HG03521 (cell line): ENCODE measurements around the gene CENPT.
"Not testable (repeated sequence)": the region's sequence is repeated elsewhere in the genome, so short reads cannot be mapped to it uniquely, and the experiment has no call there.

ENCODE experiments used
- ATAC-seq: cut with Tn5 transposase; IDR thresholded peaks from one replicate; pipeline ENCODE4 v1.9.1; 2021; ENCODE audit warnings: mild to moderate bottlenecking, moderate library complexity; ENCODE audit not compliant: unreplicated experiment

The CENPT gene

DNA sequence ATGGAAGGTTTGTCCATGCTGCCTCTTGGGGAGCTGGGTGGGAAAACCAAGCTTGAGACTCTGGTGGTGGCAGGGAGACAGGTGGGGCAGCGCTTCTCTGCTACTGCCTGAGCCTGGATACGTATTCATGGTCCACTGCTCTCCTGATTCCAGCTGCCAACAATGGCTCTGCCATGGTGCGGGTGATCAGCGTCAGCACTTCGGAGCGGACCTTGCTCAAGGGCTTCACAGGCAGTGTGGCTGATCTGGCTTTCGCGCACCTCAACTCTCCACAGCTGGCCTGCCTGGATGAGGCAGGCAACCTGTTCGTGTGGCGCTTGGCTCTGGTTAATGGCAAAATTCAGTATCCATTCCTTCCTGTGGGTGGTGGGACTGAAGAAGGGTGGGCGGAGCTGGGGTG lies 29.6 kb upstream of the CENPT start:
- ATAC-seq = no peak

DNA sequence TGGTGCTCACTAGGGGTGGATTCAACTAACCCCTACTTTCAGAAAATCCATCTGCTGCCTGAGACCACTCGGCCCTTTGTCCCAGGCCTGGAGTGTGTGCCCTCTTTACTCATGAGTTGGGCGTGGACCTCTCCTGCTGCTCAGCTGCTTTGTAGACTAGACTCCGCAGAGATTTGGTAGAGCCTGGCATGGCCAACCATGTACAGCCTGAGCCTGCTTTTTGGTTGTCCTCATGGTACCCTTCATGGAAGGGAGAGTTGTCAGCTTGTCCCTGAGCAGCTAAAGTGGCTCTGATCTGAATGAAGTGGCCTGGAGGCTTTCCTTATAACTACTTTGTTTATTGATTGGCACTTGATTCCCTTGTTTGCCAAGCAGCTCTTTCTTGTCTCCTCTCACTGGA lies 26.9 kb upstream of the CENPT start:
- ATAC-seq = no peak

GRCh38 chr16:67873435-67874370 lies 26.2 kb upstream of the CENPT start:
- peak; percentile 19 for ATAC-seq

- peak; percentile 77 for ATAC-seq
Observed at GRCh38 chr16:67872631-67873434, 25.3 kb upstream of the CENPT start, which contains the start of gene EDC4. EDC4 (plus strand) TSS chr16:67873052; CDS start chr16:67873262, 210 bp downstream.

DNA sequence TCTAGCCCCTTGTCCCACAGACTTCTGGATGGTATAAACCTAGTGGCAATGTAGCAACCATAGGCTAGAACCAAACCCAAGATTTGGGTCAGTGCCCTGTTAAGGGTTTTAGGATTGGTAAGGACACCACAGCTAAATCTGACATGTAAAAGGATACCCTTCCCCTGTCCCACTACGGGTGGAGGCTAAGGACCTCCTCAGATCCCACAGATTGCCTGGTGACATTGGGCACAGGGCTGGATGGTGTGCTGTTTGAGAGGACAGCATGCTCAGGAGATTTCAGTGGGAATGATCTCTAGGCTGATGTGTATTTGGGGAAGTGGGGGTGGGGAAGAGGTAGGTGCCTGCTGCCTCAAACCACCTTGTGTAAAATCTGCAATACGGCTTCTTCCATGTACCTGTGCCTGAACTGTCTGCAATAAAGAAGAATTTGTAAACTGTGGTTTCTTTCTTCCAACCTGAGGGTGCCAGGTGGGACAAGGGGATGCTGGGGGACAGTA lies 24.7 kb upstream of the CENPT start:
- ATAC-seq = no peak

DNA sequence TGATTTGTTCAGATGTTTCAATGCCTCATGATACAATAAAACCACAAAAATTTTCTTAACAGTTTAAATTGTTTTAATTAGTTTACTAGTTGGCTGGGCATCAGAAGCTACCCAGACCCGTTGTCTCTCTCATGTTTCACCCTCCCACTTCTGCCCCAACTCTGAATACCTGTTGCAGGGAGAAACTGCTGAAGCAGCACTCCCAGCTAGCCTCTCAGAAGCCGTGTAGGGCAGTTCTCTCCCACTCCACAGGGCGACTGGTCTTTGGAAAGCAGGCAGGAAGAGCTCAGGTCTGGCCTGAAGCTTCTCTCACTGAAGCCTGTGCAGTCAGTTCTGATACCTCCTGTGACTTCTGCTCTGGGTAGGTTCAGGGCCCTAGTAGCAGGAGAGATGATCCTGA lies 23.8 kb upstream of the CENPT start:
- ATAC-seq = no peak

GRCh38 chr16:67869653-67870052 lies 22.2 kb upstream of the CENPT start:
- ATAC-seq = no peak

GRCh38 chr16:67868290-67868689 lies 20.8 kb upstream of the CENPT start:
- no peak for ATAC-seq

DNA sequence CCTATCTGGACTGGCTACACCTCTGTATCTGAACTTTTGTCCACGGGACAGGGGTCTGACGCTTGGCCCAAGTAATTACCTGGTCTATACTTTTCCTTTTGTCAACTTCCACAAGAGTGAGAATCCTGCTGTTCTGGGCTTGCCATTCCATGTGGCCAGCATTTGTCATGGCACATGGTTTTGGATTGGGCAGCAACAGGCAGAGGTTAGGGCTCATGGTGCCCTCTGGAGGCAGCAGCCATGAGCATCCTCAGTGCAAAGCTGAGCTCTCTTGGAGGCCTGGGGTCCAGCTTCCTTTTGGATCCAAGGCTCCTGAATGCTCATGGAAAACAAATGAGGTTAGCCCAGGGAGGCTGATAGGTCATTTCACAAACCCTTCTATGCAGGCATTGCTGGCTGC lies 17.8 kb upstream of the CENPT start:
- ATAC-seq = no peak

- no peak for ATAC-seq
Observed at GRCh38 chr16:67864594-67864993, 17.1 kb upstream of the CENPT start.

DNA sequence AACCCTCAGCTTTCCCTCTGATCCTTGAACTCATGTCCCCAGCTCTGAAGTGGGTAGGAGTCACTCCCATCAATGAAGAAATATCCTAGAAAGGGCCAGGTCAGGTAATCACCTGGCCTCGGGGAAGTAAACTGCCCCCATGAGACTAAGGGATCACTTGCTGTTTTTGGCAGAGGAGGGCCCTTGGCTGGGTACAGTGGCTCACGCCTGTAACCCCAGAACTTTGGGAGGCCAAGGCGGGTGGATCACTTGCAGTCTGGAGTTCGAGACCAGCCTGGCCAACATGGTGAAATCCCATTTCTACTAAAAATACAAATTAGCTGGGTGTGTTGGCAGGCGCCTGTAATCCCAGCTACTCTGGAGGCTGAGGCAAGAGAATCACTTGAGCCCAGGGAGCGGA lies 16.6 kb upstream of the CENPT start:
- not testable (repeated sequence) for ATAC-seq

GRCh38 chr16:67862623-67863583 lies 15.4 kb upstream of the CENPT start:
- ATAC-seq = no peak

- no peak for ATAC-seq
Observed at GRCh38 chr16:67861877-67862276, 14.4 kb upstream of the CENPT start.

DNA sequence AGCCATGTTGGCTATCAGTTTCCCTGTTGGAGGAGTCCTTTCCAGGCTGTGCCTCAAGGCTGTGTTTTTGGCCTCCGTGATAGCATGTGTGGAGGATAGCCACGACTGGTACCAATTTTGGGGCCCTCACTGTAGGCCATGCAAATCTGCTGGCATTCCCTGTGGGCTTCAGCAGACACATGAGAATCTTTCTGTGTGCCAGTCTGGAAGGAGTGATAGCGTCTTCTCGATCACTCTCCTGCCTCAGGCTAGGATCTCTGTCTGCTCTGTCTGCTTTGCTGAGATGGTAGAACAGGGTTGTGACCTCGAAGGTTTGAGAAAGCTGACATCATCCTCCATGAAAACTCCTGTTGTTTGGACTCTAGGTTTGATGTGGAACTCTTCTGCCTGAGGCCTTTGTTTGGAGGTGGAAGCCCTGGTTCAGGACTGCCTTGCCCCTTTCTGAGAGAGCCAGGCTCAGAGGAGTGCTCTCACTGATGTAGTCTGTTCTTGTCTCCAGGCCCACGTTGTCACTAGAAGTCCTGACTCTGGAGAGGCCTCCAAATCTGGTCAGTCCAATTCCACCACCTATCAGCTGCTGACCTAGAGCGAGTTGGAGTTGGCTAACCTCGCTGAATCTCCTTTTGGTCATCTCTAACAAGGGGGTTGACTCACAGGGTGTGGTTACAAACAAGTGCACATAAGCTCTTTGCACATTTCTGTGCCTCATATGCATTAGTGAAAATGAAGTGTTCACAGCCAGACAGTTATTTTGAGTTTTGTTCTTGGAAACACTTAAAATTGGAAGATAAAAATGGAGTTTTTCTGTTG lies 13.3 kb upstream of the CENPT start:
- no peak for ATAC-seq

DNA sequence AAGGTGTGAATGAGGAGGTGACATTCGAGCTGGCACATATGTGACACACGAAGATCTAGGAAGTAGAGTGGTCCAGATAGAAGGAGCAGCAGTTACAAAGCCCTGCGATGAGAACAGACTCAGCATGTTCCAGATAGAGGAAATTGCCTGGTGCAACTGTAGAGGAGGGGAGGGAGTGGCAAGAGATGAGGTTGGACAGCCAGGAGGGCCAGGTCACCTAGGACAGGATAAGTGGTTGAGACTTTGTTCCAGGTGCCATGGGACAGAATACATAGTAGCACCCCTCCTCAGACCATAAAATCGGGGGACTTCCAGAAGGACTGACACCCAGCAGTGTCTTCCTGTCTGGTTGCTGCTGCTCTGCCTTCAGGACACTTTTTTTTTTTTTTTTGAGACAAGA lies 11.0 kb upstream of the CENPT start:
- no peak for ATAC-seq

DNA sequence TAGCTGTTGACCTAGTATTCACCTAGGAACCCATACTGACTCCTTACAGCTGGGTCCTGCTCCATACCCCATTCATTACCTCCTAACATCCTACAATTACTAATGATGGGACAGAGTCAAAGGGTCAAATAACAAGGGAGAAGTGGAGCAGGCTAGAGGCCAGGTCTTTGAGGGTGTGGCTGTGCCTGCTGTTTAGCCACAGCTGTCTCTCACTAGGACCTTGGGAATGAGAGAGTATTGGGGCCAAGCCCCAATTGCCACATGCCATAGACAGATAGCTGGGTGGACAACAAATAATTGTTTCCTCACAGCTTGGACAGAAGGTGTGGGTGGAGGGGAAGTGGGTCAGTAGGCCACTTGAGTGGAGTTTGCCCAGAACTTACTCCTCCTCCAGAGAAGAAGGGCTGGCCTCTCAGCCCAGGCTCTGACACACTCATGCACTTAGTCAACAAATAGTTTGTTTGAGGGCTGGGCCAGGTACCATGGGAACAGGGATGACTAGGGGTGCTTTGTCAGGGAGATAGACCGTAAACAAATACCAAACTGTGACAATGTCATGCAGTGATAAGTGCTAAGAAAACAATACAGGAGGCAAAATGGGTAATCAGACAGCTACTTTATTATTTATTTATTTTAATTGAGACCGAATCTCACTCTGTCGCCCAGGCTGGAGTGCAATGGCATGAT lies 10.2 kb upstream of the CENPT start:
- no peak for ATAC-seq

- ATAC-seq = no peak
Observed at GRCh38 chr16:67856927-67857546, 9.5 kb upstream of the CENPT start.

GRCh38 chr16:67855789-67856188 lies 8.3 kb upstream of the CENPT start:
- ATAC-seq = no peak

DNA sequence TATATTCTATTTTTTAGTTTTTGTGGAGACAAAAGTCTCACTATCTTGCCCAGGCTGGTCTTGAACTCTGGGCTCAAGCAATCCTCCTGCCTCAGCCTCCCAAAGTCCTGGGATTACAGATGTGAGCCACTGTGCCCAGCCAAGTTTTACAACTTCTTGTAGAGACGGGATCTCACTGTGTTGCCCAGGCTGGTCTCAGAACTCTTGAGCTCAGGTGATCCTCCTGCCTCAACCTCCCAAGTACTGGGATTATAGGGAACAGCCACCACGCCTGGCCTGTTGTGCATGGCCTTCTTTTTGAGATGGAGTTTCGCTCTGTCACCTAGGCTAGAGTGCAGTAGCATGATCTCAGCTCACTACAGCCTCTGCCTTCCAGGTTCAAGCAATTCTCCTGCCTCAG lies 6.2 kb upstream of the CENPT start:
- ATAC-seq = no peak
